ENCODE measurements around the gene CYTH1.

The CYTH1 gene

GRCh38 chr17:78734793-78735641 lies 47.1 kb downstream of the CYTH1 start:
- no peak for DNase-seq (ENCODE audit: low spot score)

GRCh38 chr17:78732354-78732753 lies 49.7 kb downstream of the CYTH1 start:
- DNase-seq (ENCODE audit: low spot score) = no peak

GRCh38 chr17:78731904-78732303 lies 50.2 kb downstream of the CYTH1 start:
- no peak for DNase-seq (ENCODE audit: low spot score)

GRCh38 chr17:78729641-78730040 lies 52.4 kb downstream of the CYTH1 start:
- no peak for DNase-seq (ENCODE audit: low spot score)

GRCh38 chr17:78728495-78728894 lies 53.6 kb downstream of the CYTH1 start:
- no peak for DNase-seq (ENCODE audit: low spot score)

- DNase-seq (ENCODE audit: low spot score) = no peak
Observed at GRCh38 chr17:78727476-78728229, 54.4 kb downstream of the CYTH1 start.

GRCh38 chr17:78727057-78727456 lies 55.0 kb downstream of the CYTH1 start:
- no peak for DNase-seq (ENCODE audit: low spot score)

GRCh38 chr17:78726513-78726912 lies 55.6 kb downstream of the CYTH1 start:
- DNase-seq (ENCODE audit: low spot score) = no peak

GRCh38 chr17:78725448-78726021 lies 56.5 kb downstream of the CYTH1 start:
- no peak for DNase-seq (ENCODE audit: low spot score)

- DNase-seq (ENCODE audit: low spot score) = no peak
Observed at GRCh38 chr17:78724999-78725398, 57.1 kb downstream of the CYTH1 start.

- DNase-seq (ENCODE audit: low spot score) = no peak
Observed at GRCh38 chr17:78724544-78724943, 57.5 kb downstream of the CYTH1 start.

- no peak for DNase-seq (ENCODE audit: low spot score)
Observed at GRCh38 chr17:78723957-78724356, 58.1 kb downstream of the CYTH1 start.

- DNase-seq (ENCODE audit: low spot score) = no peak
Observed at GRCh38 chr17:78723001-78723796, 58.9 kb downstream of the CYTH1 start.

- DNase-seq (ENCODE audit: low spot score) = no peak
Observed at GRCh38 chr17:78722246-78722761, 59.8 kb downstream of the CYTH1 start.

- DNase-seq (ENCODE audit: low spot score) = no peak
Observed at GRCh38 chr17:78719630-78720298, 62.3 kb downstream of the CYTH1 start.

- DNase-seq (ENCODE audit: low spot score) = no peak
Observed at GRCh38 chr17:78718575-78719208, 63.4 kb downstream of the CYTH1 start.

- DNase-seq (ENCODE audit: low spot score) = no peak
Observed at GRCh38 chr17:78717431-78717980, 64.6 kb downstream of the CYTH1 start.

GRCh38 chr17:78716814-78717393 lies 65.2 kb downstream of the CYTH1 start:
- DNase-seq (ENCODE audit: low spot score) = peak; percentile 39

GRCh38 chr17:78716292-78716691 lies 65.8 kb downstream of the CYTH1 start:
- DNase-seq (ENCODE audit: low spot score) = no peak

- no peak for DNase-seq (ENCODE audit: low spot score)
Observed at GRCh38 chr17:78715876-78716275, 66.2 kb downstream of the CYTH1 start.

All from LoVo (cell line).